ENCODE measurements around the gene PTGIR. TPM values are rescaled to one million over a fixed set of nuclear protein-coding genes. Genes with fewer than 3 reads are reported as not detected.
A peak's percentile ranks its signal among the peaks of the same experiment; 100 is the strongest.

Gene PTGIR
- total RNA-seq, 1 donor from 2014 or later = 5.0 TPM

- H3K9me3 Mint-ChIP-seq = no peaks in the 10 kb centered on the region
- H3K4me3 Mint-ChIP-seq = peak within 1 kb of the TSS; percentile 58
- DNase-seq (ENCODE audit: low spot score in 2 of 2, unreplicated experiment in 2 of 2) = no peak
- no peaks in the 10 kb centered on the region for H3K36me3 Mint-ChIP-seq
- H3K4me1 Mint-ChIP-seq = peaks cover 32% of the 10 kb centered on the region
- H3K27ac Mint-ChIP-seq = no peak within 1 kb of the TSS
- H3K27me3 Mint-ChIP-seq (ENCODE audit: low read depth) = peaks cover 24% of the 10 kb centered on the region
- TF ChIP-seq, protein P1, sequence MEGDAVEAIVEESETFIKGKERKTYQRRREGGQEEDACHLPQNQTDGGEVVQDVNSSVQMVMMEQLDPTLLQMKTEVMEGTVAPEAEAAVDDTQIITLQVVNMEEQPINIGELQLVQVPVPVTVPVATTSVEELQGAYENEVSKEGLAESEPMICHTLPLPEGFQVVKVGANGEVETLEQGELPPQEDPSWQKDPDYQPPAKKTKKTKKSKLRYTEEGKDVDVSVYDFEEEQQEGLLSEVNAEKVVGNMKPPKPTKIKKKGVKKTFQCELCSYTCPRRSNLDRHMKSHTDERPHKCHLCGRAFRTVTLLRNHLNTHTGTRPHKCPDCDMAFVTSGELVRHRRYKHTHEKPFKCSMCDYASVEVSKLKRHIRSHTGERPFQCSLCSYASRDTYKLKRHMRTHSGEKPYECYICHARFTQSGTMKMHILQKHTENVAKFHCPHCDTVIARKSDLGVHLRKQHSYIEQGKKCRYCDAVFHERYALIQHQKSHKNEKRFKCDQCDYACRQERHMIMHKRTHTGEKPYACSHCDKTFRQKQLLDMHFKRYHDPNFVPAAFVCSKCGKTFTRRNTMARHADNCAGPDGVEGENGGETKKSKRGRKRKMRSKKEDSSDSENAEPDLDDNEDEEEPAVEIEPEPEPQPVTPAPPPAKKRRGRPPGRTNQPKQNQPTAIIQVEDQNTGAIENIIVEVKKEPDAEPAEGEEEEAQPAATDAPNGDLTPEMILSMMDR (IDR thresholded peaks at IDR 0.05; ENCODE audit: unreplicated experiment) = no peak
These were observed 11.3 kb upstream of the PTGIR start, which contains the start of gene GNG8 for GRCh38 chr19:46635920-46636761. TSS of gene GNG8 (minus strand) at chr19:46636202. CDS start at chr19:46634682, 1,520 bp downstream.

DNA sequence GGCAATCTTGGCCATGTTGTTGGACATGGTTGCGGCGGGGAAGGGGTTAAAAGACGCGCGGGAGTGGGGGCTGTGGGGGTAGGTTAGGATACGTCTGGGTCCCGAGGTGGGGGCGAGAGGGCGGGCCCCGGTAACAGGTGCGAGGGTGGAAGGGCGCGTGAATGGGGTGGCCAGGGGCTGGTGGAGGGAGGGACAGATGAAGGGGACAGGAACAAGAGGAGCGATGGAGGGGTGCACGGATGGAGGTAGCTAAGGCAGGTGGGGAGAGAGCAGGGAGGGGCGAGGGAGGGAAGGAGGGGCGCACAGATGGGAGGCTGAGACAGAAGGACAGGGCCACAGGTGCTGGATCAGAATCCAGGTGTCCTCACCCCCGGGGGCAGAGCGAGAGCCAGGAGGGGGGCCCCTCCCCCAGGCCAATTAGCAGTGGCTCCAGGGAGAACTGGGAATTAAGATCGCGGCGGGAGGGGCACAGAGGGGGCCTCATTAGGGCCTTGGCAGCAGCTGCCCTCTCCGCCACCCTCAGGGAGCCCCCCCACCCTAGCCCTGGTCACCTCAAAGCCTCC is 9.8 kb upstream of the PTGIR start:
- Mint-ChIP-seq H3K27ac (no peak overlapping the region), H3K27me3 (ENCODE audit: low read depth) (peaks cover 20% of the 10 kb centered on the region)
- no peak for DNase-seq (ENCODE audit: low spot score in 2 of 2, unreplicated experiment in 2 of 2)

DNA sequence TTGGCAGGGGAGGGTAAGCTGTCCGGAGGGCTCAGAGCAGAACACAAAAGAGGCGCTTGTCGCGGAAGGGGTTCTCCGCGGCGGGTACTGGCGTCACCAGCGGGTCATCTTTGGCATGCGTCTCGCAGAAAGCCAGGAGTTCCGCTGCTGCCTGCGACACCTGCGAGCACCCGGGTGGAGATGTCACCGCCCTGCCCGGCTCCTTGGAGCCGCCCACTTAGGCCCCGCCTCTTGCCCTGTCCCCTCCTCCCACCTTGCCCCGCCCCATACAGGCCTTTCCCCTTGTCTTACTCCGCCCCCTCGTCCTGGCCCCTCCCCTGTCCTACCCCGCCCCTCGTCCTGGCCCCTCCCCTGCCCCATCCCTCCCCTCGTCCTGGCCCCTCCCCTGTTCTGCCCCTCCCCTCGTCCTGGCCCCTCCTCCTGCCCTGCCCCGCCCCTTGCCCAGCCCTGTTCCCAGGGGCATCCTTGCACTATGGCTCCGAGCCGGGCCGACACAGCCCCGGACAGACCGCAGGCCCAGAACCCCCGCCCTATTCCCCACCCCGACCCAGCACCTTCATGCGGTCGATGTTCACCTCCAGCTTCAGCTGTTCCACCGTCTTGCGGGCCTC is 9.3 kb upstream of the PTGIR start:
- Mint-ChIP-seq H3K9me3 (no peaks in the 10 kb centered on the region), H3K4me1 (peaks cover 41% of the 10 kb centered on the region), H3K4me3 (peak overlapping the region; percentile 65), H3K27ac (peak overlapping the region; percentile 96), H3K36me3 (no peaks in the 10 kb centered on the region), H3K27me3 (ENCODE audit: low read depth) (peaks cover 20% of the 10 kb centered on the region)
- TF ChIP-seq, protein P1 (IDR thresholded peaks at IDR 0.05; ENCODE audit: unreplicated experiment) = no peak
- DNase-seq (ENCODE audit: low spot score in 2 of 2, unreplicated experiment in 2 of 2) = peak; percentile 91 to 93

More for the DNA sequence above, 9.8 kb upstream of the PTGIR start:
- Mint-ChIP-seq H3K4me3 (peak overlapping the region; percentile 57), H3K36me3 (no peaks in the 10 kb centered on the region), H3K4me1 (peaks cover 40% of the 10 kb centered on the region), H3K9me3 (no peaks in the 10 kb centered on the region)
- TF ChIP-seq, protein P1 (IDR thresholded peaks at IDR 0.05; ENCODE audit: unreplicated experiment) = no peak

- Mint-ChIP-seq H3K9me3 (no peaks in the 10 kb centered on the region), H3K27ac (peak overlapping the region; percentile 96), H3K36me3 (no peaks in the 10 kb centered on the region), H3K4me3 (peak overlapping the region; percentile 65), H3K27me3 (ENCODE audit: low read depth) (peaks cover 20% of the 10 kb centered on the region), H3K4me1 (peaks cover 41% of the 10 kb centered on the region)
- TF ChIP-seq, protein P1 (IDR thresholded peaks at IDR 0.05; ENCODE audit: unreplicated experiment) = no peak
- no peak for DNase-seq (ENCODE audit: low spot score in 2 of 2, unreplicated experiment in 2 of 2)
These were observed 8.2 kb upstream of the PTGIR start for GRCh38 chr19:46633130-46633529.

DNA sequence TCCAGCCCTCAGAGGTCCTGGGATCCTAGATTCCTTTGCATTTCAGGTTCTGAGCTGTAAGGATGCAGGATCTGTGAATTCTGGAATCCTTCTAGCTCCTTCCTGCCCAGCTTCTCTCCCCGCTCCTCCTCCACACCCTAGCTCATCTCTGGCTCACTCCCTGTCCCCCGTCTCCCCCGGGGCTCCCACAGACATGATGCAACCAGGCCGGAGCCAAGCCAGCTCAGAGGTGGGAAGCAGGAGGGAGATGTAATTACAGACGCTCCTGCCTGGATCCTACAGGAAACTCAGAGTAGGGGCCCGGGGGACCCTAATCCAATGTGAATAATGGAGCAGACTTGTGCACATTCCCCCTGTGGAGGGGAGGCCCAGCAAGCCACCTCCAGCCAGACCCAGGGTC is 6.6 kb upstream of the PTGIR start:
- TF ChIP-seq, protein P1 (IDR thresholded peaks at IDR 0.05; ENCODE audit: unreplicated experiment) = no peak
- H3K36me3 Mint-ChIP-seq = no peaks in the 10 kb centered on the region
- H3K27me3 Mint-ChIP-seq (ENCODE audit: low read depth) = peaks cover 20% of the 10 kb centered on the region
- no peaks in the 10 kb centered on the region for H3K9me3 Mint-ChIP-seq
- DNase-seq (ENCODE audit: low spot score in 2 of 2, unreplicated experiment in 2 of 2) = no peak
- H3K4me3 Mint-ChIP-seq = no peak overlapping the region
- peaks cover 41% of the 10 kb centered on the region for H3K4me1 Mint-ChIP-seq
- H3K27ac Mint-ChIP-seq = peak overlapping the region; percentile 97
